GM18511 (cell line): ENCODE results near the gene FDPS.
A peak's percentile ranks its signal among the peaks of the same experiment; 100 is the strongest.
"Not testable (repeated sequence)": the region's sequence is repeated elsewhere in the genome, so short reads cannot be mapped to it uniquely, and the experiment has no call there.

Source experiments
- ATAC-seq: cut with Tn5 transposase; IDR thresholded peaks from one replicate; pipeline ENCODE4 v1.9.1; 2021; ENCODE audit warnings: mild to moderate bottlenecking, moderate library complexity; ENCODE audit not compliant: unreplicated experiment

The FDPS gene

GRCh38 chr1:155318082-155318481 is 9.4 kb downstream of the FDPS start:
- no peak for ATAC-seq

GRCh38 chr1:155319536-155319935 is 10.9 kb downstream of the FDPS start:
- no peak for ATAC-seq

- no peak for ATAC-seq
Measured at GRCh38 chr1:155320252-155320651, 11.6 kb downstream of the FDPS start.

GRCh38 chr1:155320661-155321617 is 12.3 kb downstream of the FDPS start, which contains the start of gene RUSC1:
Gene RUSC1, plus strand, starts transcription at chr1:155320894. Its CDS starts 880 bp downstream, at chr1:155321774.
- no peak for ATAC-seq

DNA sequence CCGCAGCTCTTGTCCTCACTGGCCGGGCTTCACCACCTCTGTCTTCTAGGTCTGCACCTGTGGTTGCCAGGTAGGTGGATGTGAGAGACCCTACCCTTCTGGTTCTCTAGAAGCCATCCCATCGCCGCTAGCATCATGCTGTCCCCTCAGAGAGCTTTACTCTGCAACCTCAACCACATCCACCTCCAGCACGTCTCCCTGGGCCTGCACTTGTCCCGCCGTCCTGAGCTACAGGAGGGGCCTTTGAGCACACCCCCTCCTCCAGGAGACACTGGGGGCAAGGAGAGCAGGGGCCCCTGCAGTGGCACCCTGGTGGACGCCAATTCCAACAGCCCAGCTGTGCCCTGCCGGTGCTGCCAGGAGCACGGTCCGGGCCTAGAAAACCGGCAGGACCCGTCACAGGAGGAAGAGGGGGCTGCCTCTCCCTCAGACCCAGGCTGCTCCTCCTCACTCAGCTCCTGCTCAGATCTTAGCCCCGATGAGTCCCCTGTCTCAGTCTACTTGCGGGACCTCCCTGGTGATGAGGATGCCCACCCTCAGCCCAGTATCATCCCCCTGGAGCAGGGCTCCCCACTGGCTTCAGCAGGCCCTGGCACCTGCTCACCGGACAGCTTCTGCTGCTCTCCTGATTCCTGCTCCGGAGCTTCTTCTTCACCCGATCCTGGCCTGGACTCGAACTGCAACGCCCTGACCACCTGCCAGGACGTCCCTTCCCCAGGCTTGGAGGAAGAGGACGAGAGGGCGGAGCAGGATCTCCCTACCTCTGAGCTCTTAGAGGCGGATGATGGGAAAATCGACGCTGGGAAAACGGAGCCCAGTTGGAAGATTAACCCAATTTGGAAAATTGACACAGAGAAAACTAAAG is 13.2 kb downstream of the FDPS start:
- ATAC-seq = no peak

DNA sequence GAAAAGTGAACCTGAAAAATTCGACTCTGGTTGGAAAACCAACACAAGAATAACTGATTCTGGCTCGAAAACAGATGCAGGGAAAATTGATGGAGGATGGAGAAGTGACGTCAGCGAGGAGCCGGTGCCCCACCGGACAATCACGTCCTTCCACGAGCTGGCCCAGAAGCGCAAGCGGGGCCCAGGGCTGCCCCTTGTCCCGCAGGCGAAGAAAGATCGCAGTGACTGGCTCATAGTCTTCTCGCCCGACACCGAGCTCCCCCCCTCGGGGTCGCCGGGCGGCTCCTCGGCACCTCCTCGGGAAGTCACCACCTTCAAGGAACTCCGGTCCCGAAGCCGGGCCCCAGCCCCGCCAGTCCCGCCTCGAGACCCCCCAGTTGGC is 13.9 kb downstream of the FDPS start:
- no peak for ATAC-seq

GRCh38 chr1:155322953-155323728 is 14.5 kb downstream of the FDPS start:
- peak; percentile 55 for ATAC-seq

GRCh38 chr1:155323729-155324036 is 15.0 kb downstream of the FDPS start:
- peak; percentile 62 for ATAC-seq

DNA sequence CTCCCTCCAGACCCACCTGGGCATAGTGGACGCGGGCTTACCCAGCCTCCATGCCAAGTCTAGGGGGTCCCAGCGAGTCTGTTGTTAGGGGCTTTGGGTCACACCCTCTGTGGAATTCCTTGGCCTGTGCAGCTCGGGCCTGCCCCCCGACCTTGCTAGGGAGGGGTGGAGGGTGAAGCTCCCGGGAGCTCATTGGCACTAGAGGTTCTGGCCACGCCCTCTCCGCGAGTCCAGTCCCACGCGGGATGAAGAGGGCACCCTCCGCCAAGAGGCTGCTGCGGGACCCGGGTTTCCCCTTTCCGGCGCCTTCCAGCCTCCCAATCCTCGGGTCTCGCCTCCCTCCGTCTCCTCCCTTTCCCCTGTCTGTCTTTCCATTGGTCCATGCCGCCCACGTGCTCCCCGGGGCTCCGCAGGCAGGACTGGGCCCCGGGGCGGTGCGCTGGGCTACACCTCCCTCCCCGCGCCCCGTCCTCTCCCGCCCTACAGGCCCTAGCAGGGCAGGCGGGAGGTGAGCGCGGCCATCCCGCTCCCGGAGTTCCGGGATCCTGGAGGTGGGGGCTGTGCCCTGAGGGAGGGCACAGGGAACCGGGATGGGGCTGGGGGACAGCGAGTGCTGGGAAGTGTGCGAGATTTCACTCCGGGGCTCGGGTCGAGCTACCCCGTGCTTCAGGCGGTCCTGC is 15.5 kb downstream of the FDPS start:
- ATAC-seq = peak; percentile 68

- ATAC-seq = no peak
Measured at GRCh38 chr1:155324717-155325602, 16.3 kb downstream of the FDPS start.

- no peak for ATAC-seq
Measured at GRCh38 chr1:155325603-155325893, 16.9 kb downstream of the FDPS start.

- ATAC-seq = no peak
Measured at GRCh38 chr1:155326020-155326526, 17.4 kb downstream of the FDPS start.

- ATAC-seq = no peak
Measured at GRCh38 chr1:155326631-155327037, 18.0 kb downstream of the FDPS start.

DNA sequence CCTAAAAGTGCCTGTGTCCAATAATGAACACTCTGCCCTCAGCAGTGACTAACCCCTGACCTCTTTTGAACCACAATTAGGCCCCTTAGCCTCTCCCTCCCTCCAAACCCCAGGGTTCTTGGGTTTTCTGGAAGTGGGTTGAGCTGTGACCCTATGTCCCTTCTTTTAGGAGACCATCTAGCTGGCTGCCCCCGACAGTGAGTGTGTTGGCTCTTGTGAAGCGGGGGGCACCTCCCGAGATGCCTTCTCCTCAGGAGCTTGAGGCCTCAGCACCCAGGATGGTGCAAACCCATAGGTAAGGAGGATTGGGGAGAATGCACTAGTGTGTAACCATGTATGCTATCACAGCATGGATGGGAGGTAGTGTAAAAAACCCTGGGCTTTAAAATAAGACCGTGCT is 19.3 kb downstream of the FDPS start:
- no peak for ATAC-seq

GRCh38 chr1:155328856-155329255 is 20.2 kb downstream of the FDPS start:
- ATAC-seq = not testable (repeated sequence)

DNA sequence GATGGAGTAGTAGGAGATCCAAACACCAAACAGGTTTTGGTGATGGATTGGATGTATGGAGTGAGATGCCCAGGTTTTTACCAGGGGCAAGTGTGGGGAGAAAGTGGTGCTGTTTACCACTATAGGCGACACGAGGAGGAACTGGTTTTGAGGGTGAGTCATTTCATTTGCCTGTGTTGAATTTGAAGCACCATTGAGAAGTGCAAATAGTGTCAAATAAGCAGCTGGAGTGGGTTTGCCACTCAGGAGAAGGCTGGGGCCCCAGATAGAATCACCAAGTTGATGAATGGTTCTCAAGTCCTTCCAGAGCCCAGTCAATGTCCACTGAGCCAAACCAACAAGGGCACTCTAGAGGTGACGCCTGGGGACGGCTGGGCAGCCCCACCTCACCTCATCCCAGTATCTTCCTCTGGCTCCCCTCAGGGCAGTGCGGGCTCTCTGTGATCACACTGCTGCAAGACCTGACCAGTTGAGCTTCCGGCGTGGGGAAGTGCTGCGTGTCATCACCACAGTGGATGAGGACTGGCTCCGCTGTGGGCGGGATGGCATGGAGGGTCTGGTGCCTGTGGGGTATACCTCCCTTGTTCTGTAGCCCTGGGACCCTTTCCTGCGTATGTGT is 21.4 kb downstream of the FDPS start:
- ATAC-seq = no peak

GRCh38 chr1:155334962-155335361 is 26.3 kb downstream of the FDPS start:
- no peak for ATAC-seq

GRCh38 chr1:155339515-155340097 is 30.9 kb downstream of the FDPS start:
- ATAC-seq = no peak

GRCh38 chr1:155342842-155343241 is 34.2 kb downstream of the FDPS start:
- ATAC-seq = no peak
